Prostate gland (tissue), 2 donors: Measurements from ENCODE around the gene OR7D4. TPM values are rescaled to one million over a fixed set of nuclear protein-coding genes. Genes with fewer than 3 reads are reported as not detected.

ENCODE experiments used
- DNase-seq: peaks from one replicate; pipeline ENCODE4 v3.0.0-alpha.2; 2019; ENCODE audit warnings: low spot score
- H3K27ac ChIP-seq, 2 donors: fragments of 200-600 bp; sonication (generic); 2 replicates each; pipeline ENCODE4 v1.5.1; 2017 to 2019
- H3K27me3 ChIP-seq: fragments of 200-600 bp; sonication (generic); replicated peaks from 2 replicates; pipeline ENCODE4 v1.5.1; 2019; ENCODE audit not compliant: insufficient read depth
- H3K36me3 ChIP-seq, 2 donors: fragments of 200-600 bp; sonication (generic); 1 replicate in 1 of 2; 2 replicates in 1 of 2; pipeline versions ENCODE4 v1.5.1 to v1.8.1; 2017 to 2019
- H3K4me1 ChIP-seq: fragments of 200-600 bp; sonication (generic); replicated peaks from 2 replicates; pipeline ENCODE4 v1.5.1; 2019
- H3K4me3 ChIP-seq, 2 donors: fragments of 200-600 bp; sonication (generic); 2 replicates each; pipeline ENCODE4 v1.5.1; 2017 to 2019
- H3K9me3 ChIP-seq: fragments of 200-600 bp; sonication (generic); 2 replicates; pipeline ENCODE4 v1.5.1; 2017
- POLR2A ChIP-seq: fragments of 450-650 bp; IDR thresholded peaks from one replicate; pipeline ENCODE4 v1.6.1; 2016; ENCODE audit warnings: antibody characterized with exemption, mild to moderate bottlenecking
- POLR2AphosphoS5 ChIP-seq: sonication (generic); formaldehyde crosslinking; IDR thresholded peaks from one replicate; pipeline ENCODE4 v1.6.1; 2017; ENCODE audit warnings: antibody characterized with exemption
- WGBS: methylation state at CpG from one replicate; pipeline ENCODE4 v1.1.5; 2018; 5-methylcytosine and 5-hydroxymethylcytosine counted together
- intact Hi-C: fragments of 100-400 bp; cut with DNase I; formaldehyde crosslinking; loops from one replicate; pipeline ENCODE4 v1.14.2; 2022
- total RNA-seq, 2 donors: library from RNA; depleted of rRNA; stranded (reverse); fragments of >200 nt; gene quantifications; one replicate each; pipeline ENCODE4 v1.1.0, GENCODE V29; 2016
- TF ChIP-seq, protein P1 (sequence below), 4 experiments: fragments of 200-600 bp in 2 of 4; fragments of 450-650 bp in 2 of 4; sonication (generic) in 2 of 4; IDR thresholded peaks; 1 replicate in 3 of 4; 2 replicates in 1 of 4; pipeline ENCODE4 v1.5.1; 2016 to 2019; ENCODE audit warnings: antibody characterized with exemption in 4 of 4, mild to moderate bottlenecking in 2 of 4, moderate library complexity in 2 of 4

OR7D4 gene
- total RNA-seq, 2 donors from 2014 or later: not detected

GRCh38 chr19:9189535-9189934 lies 29.9 kb downstream of the OR7D4 start:
- TF ChIP-seq POLR2A (no peak), POLR2AphosphoS5 (no peak)
- TF ChIP-seq, protein P1, sequence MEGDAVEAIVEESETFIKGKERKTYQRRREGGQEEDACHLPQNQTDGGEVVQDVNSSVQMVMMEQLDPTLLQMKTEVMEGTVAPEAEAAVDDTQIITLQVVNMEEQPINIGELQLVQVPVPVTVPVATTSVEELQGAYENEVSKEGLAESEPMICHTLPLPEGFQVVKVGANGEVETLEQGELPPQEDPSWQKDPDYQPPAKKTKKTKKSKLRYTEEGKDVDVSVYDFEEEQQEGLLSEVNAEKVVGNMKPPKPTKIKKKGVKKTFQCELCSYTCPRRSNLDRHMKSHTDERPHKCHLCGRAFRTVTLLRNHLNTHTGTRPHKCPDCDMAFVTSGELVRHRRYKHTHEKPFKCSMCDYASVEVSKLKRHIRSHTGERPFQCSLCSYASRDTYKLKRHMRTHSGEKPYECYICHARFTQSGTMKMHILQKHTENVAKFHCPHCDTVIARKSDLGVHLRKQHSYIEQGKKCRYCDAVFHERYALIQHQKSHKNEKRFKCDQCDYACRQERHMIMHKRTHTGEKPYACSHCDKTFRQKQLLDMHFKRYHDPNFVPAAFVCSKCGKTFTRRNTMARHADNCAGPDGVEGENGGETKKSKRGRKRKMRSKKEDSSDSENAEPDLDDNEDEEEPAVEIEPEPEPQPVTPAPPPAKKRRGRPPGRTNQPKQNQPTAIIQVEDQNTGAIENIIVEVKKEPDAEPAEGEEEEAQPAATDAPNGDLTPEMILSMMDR (IDR thresholded peaks at IDR 0.05): no peak
- intact Hi-C loops: no loop called here
- Histone ChIP-seq H3K27ac (no peak overlapping the region), H3K36me3 (no peaks in the 10 kb centered on the region), H3K9me3 (no peaks in the 10 kb centered on the region), H3K27me3 (no peaks in the 10 kb centered on the region), H3K4me3 (no peak overlapping the region), H3K4me1 (no peaks in the 10 kb centered on the region)
- 78% methylated on average over 7 of the region's 7 CpGs for WGBS
- DNase-seq: no peak

DNA sequence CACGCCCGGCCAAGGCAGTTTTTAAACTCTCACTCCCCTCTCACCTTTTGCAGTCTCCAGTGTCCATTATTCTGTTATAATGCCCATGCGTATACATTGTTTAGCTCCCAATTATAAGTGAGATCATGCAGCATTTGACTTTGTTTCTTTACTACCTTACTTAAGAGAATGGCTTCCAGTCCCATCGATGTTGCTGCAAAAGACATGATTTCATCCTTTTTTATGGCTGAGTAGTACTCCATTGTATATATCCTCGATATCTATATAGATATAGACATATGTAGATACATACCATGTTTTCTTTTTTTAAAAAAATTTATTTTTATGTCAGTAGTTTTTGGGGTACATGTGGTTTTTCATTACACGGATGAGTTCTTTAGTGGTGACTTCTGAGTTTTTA lies 32.2 kb downstream of the OR7D4 start:
- WGBS: 83% methylated on average over 6 of the region's 6 CpGs
- H3K36me3 ChIP-seq: no peaks in the 10 kb centered on the region
- no peak overlapping the region for H3K4me3 ChIP-seq
- intact Hi-C loops: no loop called here
- H3K4me1 ChIP-seq: no peaks in the 10 kb centered on the region
- no peaks in the 10 kb centered on the region for H3K27me3 ChIP-seq
- DNase-seq: no peak
- no peaks in the 10 kb centered on the region for H3K9me3 ChIP-seq
- no peak overlapping the region for H3K27ac ChIP-seq
- TF ChIP-seq, protein P1 (IDR thresholded peaks at IDR 0.05): no peak
- TF ChIP-seq POLR2AphosphoS5: no peak
- no peak for TF ChIP-seq POLR2A

- no peak overlapping the region for H3K4me3 ChIP-seq
- H3K4me1 ChIP-seq: no peaks in the 10 kb centered on the region
- 93% methylated on average over 17 of the region's 17 CpGs for WGBS
- H3K27ac ChIP-seq: no peak overlapping the region
- no peaks in the 10 kb centered on the region for H3K36me3 ChIP-seq
- intact Hi-C loops: no loop called here
- H3K27me3 ChIP-seq: no peaks in the 10 kb centered on the region
- TF ChIP-seq POLR2A: no peak
- no peak for TF ChIP-seq POLR2AphosphoS5
- TF ChIP-seq, protein P1 (IDR thresholded peaks at IDR 0.05): no peak
- DNase-seq: no peak
- H3K9me3 ChIP-seq: no peaks in the 10 kb centered on the region
Measured at GRCh38 chr19:9183000-9183399, 36.4 kb downstream of the OR7D4 start.

DNA sequence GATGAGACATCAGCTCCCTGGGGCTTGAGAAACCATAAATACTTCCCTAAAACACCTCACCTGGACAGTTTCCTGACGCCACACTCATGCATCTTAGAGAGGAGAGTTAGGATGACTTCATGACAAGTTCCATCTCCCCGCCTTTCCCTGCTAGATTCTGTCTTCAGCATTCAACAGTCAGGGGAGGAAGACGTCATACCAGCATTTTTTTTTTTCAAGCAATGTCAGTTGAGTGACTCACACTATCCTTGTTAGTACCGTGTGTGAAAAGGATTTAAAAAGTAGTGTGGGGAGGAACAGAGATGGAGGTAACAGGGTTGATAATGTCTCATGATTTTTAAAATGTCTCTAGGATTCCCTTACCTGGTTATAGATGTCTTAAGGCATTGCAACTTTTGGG lies 40.5 kb downstream of the OR7D4 start, which contains the start of gene OR7D2:
Gene OR7D2, plus strand, starts transcription at position 79 of the 400 bp plus-strand sequence. CDS start 6,803 bp downstream, outside the sequence.
- Histone ChIP-seq H3K4me3 (no peak within 1 kb of the TSS), H3K4me1 (no peaks in the 10 kb centered on the region), H3K27ac (no peak within 1 kb of the TSS), H3K36me3 (no peaks in the 10 kb centered on the region), H3K9me3 (no peaks in the 10 kb centered on the region), H3K27me3 (no peaks in the 10 kb centered on the region)
- no peak for DNase-seq
- intact Hi-C loops: no loop called here
- WGBS: 64% methylated on average over 4 of the region's 4 CpGs
- TF ChIP-seq POLR2AphosphoS5: no peak
- TF ChIP-seq POLR2A: no peak
- TF ChIP-seq, protein P1 (IDR thresholded peaks at IDR 0.05): no peak

DNA sequence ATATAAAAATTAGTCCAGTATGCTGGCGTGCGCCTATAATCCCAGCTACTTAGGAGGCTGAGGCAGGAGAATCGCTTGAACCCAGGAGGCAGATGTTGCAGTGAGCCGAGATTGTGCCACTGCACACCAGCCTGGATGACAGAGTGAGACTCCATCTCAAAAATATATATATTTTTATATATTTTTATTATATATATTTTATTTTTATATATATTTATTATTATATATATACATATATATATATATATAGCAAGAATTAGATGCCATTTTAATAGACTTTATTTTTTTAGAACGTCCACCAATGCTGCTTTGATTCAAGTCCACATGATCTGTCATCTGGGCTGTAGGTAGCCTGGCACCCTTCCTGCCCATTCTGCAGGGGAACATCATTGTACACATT lies 44.1 kb downstream of the OR7D4 start:
- WGBS: 96% methylated on average over 5 of the region's 5 CpGs
- no peak for TF ChIP-seq POLR2A
- TF ChIP-seq POLR2AphosphoS5: no peak
- TF ChIP-seq, protein P1 (IDR thresholded peaks at IDR 0.05): no peak
- Histone ChIP-seq H3K4me3 (no peak overlapping the region), H3K36me3 (no peaks in the 10 kb centered on the region), H3K27me3 (no peaks in the 10 kb centered on the region), H3K27ac (no peak overlapping the region), H3K4me1 (no peaks in the 10 kb centered on the region), H3K9me3 (no peaks in the 10 kb centered on the region)
- DNase-seq: no peak
- intact Hi-C loops: no loop called here
